Stimulated activated CD4-positive, alpha-beta T cell treated with anti-CD3 and anti-CD28 coated beads, Interleukin-1b, Interleukin-23, amount 100 ng/mL, for 1 hour (primary cell): Measurements from ENCODE around the gene PPM1L.

Experiments
- DNase-seq, 2 donors: peaks; one replicate each; pipeline ENCODE4 v3.0.0-alpha.2; 2020; ENCODE audit warnings: low read depth in 2 of 2

The PPM1L gene

DNA sequence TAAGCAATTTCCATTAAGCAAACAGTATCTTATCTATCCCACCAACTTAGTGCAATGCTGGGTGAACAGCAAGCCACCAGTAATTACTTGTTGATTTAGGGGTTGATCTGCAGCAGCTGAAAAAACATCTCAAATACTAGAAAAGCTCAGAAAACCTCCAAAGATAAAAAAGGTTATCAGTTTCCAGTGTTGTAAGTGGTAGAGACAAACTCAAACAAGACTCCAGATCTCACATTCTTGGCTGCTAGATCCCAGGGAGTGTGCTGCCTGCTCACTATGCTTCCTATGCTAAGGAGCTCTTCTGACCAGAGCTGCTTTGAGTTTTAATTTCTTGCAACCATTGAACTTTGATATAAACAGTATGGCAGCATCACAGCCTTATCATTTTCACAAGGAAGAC lies 337.9 kb downstream of the PPM1L start:
- no peak for DNase-seq

- no peak for DNase-seq
These were observed 340.8 kb downstream of the PPM1L start for GRCh38 chr3:161096771-161097367.

GRCh38 chr3:161100994-161101393 lies 345.0 kb downstream of the PPM1L start:
- no peak for DNase-seq

DNA sequence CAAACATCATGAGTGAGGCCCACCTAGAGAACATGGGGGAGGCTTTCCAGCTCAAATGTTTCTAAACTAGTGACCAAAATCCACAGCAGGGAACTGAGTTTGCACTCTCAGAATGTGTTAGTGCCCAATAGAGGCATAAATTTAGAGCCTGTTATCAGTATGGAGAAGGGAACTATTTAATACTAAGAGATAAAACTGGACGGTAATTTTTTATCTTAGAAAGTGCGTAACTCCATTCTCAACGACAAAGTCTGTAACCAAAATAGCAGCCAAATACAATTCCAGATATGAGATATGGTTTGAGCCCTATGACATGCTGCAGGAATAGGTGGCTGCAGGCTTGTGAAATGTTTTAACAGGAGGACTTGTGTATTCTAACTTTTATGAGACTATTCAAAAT lies 345.6 kb downstream of the PPM1L start:
- DNase-seq: no peak

DNA sequence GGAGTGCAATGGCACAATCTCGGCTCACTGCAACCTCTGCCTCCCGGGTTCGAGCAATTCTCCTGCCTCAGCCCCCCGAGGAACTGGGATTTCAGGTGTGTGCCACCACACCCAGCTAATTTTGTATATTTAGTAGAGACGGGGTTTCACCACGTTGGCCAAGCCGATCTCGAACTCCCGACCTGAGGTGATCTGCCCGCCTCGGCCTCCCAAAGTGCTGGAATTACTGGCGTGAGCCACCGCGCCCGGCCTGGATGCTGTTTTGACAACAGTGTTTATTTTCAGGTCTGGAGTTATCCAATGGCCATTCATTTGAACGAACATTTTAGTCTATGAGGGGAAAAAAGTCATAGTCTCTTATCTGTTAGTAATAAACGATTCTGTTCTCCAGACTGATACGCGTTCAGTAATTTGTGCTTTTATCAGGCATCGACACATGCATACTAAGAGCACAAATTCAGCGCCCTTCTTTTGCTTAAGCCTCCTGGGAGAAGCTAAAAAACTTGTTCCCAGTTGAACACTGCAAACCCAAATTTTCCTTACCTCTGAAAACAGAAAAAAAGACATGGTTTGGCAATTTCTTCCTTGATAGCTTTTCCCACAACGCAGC lies 347.9 kb downstream of the PPM1L start:
- DNase-seq: no peak

DNA sequence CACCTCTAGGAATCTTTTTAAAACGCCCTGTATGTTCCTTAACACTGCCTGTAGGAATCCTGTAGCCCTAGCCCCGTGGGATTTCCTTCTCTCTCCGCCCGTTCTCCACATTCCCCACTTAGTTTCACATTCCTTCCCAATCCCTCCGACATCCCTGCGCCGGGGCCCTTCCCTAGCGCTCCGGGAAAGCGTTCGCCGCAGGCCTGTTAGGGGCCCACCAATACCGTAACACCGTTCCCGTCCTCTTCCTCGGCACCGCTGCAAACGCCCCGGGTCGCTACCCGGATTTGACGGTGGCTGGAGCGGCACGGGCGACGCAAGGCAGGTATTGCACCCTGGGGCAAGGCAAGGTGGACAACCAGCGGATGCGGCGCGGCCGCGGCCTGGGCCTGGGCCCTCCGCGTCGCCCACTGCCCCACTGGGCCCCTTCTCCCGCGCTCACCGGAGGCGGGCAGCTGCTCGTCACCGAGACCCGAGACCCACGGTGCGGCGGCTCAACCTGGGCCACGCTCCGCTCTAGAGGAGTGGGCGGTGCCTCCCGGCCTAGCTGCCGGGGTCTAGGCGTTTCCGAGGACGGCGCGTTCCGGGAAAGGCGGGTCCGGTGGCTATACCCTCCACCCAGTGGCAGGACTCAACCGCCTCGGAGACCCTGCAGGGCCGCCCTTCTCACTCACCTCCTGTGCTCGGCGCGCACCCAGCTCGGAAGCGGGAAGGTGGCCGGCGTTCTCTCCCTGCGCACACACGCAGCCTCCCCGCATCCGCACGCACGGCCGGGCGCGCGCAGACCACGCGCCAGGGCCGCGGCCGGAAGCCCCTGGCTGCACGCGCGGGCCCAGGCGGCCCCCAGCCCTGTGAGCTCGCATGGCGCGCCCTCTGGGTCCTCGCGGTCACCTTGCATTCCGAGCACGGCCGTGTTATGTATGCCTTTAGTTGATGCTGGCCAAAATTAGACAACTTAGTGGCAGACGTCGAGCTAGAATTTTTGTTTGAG lies 348.8 kb downstream of the PPM1L start, which contains the start of gene B3GALNT1:
Gene B3GALNT1, minus strand, starts transcription at position 789 of the 991 bp plus-strand sequence. CDS start 18,595 bp downstream, outside the sequence.
- DNase-seq: no peak

DNA sequence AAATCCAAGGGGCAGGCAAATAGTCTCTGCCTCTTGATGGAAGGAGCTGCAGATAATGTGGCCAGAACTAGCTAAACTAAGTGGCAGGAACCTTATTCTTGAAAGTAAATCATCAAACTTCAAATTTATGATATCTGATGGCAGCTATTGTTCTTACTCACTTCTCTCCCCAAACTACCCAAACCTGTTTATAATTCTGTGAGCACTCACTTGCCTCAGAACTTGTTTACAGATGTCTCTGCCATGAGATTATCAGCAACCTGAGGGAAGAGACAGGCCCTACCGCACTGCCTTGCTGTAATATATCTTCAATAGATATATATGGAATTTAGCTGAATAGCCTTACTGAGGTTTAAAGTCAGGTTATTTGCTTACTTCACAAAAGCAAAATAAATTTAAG lies 351.3 kb downstream of the PPM1L start:
- DNase-seq: no peak

- no peak for DNase-seq
These were observed 352.8 kb downstream of the PPM1L start for GRCh38 chr3:161108840-161109239.

DNA sequence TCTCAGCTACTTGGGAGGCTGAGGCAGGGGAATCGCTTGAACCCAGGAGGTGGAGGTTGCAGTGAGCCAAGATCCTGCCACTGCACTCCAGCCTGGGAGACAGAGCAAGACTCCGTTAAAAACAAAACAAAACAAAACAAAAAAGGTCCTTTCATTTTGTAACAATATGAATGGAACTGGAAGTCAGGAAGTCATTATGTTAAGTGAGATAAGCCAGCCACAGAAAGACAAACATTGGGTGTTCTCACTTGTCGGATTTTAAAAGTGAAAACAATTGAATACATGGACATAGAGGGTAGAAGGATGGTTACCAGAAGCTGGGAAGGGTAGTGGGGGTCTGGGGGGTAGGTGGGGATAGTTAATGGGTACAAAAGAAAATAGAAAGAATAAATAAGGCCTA lies 361.6 kb downstream of the PPM1L start:
- no peak for DNase-seq

- no peak for DNase-seq
These were observed 370.5 kb downstream of the PPM1L start for GRCh38 chr3:161126495-161126894.
